OCI-LY3 (cell line): Measurements from ENCODE around the gene COP1.

Source experiments
- H2AFZ ChIP-seq: fragments of 200-600, 300-600 bp; shearing (Covaris generic); 2 replicates; pipeline ENCODE4 v1.6.0; 2014; ENCODE audit warnings: antibody characterized with exemption, low read depth, low read length
- H3K27ac ChIP-seq: fragments of 200-600, 300-600 bp; sonication (generic); 2 replicates; pipeline ENCODE4 v1.5.1; 2014; ENCODE audit warnings: mild to moderate bottlenecking, low read length, moderate library complexity, mixed read lengths
- H3K27me3 ChIP-seq: fragments of 200-600, 300-600 bp; sonication (generic); 2 replicates; pipeline ENCODE4 v1.6.1; 2014; ENCODE audit warnings: low read depth, low read length, mixed read lengths
- H3K36me3 ChIP-seq: fragments of 200-600, 300-600 bp; sonication (generic); replicated peaks from 2 replicates; pipeline ENCODE3; 2014; ENCODE audit warnings: low read depth, low read length, mixed read lengths
- H3K4me1 ChIP-seq: fragments of 300-600, 200-600 bp; sonication (generic); 2 replicates; pipeline ENCODE4 v1.6.1; 2014; ENCODE audit warnings: low read length, mixed read lengths
- H3K4me2 ChIP-seq: fragments of 200-600, 300-600 bp; sonication (generic); 2 replicates; pipeline ENCODE4 v1.6.1; 2014; ENCODE audit warnings: low read length, mixed read lengths
- H3K4me3 ChIP-seq: fragments of 300-600, 200-600 bp; sonication (generic); 2 replicates; pipeline ENCODE4 v1.5.1; 2014; ENCODE audit warnings: antibody characterized with exemption, mild to moderate bottlenecking, low read length, moderate library complexity
- H3K79me2 ChIP-seq: fragments of 300-600, 200-600 bp; shearing (Covaris generic); 2 replicates; pipeline ENCODE4 v1.6.1; 2014; ENCODE audit warnings: mild to moderate bottlenecking, low read length, mixed read lengths
- H3K9ac ChIP-seq: fragments of 300-600, 200-600 bp; shearing (Covaris generic); 2 replicates; pipeline ENCODE4 v1.6.0; 2014; ENCODE audit warnings: mild to moderate bottlenecking, low read length, moderate library complexity
- H3K9me3 ChIP-seq: fragments of 200-600, 300-600 bp; shearing (Covaris generic); 2 replicates; pipeline ENCODE4 v1.6.1; 2014; ENCODE audit warnings: low read length, mixed read lengths; ENCODE audit not compliant: insufficient read depth
- H4K20me1 ChIP-seq: fragments of 200-600, 300-600 bp; sonication (generic); 2 replicates; pipeline ENCODE4 v1.6.1; 2016; ENCODE audit warnings: low read length, mixed read lengths; ENCODE audit not compliant: insufficient read depth
- CTCF ChIP-seq: fragments of 200-600, 300-600 bp; sonication (generic); IDR thresholded peaks from 2 replicates; pipeline ENCODE4 v1.5.1; 2014; ENCODE audit warnings: antibody characterized with exemption, low read length, low read depth
- EZH2phosphoT487 ChIP-seq: fragments of 200-600 bp; shearing (Covaris generic); IDR thresholded peaks from 2 replicates; pipeline ENCODE4 v1.6.1; 2018; ENCODE audit warnings: antibody characterized with exemption, mixed run types, low read depth

The COP1 gene

GRCh38 chr1:176055398-176055797 is 151.7 kb downstream of the COP1 start:
- Histone ChIP-seq H3K9me3 (no peaks in the 10 kb centered on the region), H3K36me3 (no peaks in the 10 kb centered on the region), H2AFZ (no peak overlapping the region), H3K27me3 (no peaks in the 10 kb centered on the region), H3K79me2 (no peaks in the 10 kb centered on the region), H3K27ac (no peak overlapping the region), H3K4me3 (no peak overlapping the region), H3K4me2 (no peak overlapping the region), H3K9ac (no peak overlapping the region), H3K4me1 (no peaks in the 10 kb centered on the region), H4K20me1 (no peaks in the 10 kb centered on the region)
- TF ChIP-seq CTCF (no peak), EZH2phosphoT487 (no peak)

GRCh38 chr1:176051902-176052518 is 155.1 kb downstream of the COP1 start:
- Histone ChIP-seq H3K4me1 (no peaks in the 10 kb centered on the region), H3K27me3 (no peaks in the 10 kb centered on the region), H3K9me3 (no peaks in the 10 kb centered on the region), H4K20me1 (no peaks in the 10 kb centered on the region), H3K4me2 (no peak overlapping the region), H2AFZ (no peak overlapping the region), H3K4me3 (no peak overlapping the region), H3K27ac (no peak overlapping the region), H3K79me2 (no peaks in the 10 kb centered on the region), H3K36me3 (no peaks in the 10 kb centered on the region), H3K9ac (no peak overlapping the region)
- TF ChIP-seq EZH2phosphoT487, result no peak
- TF ChIP-seq CTCF, result no peak

GRCh38 chr1:176051402-176051801 is 155.7 kb downstream of the COP1 start:
- no peak overlapping the region for H3K4me2 ChIP-seq
- H3K4me1 ChIP-seq, result no peaks in the 10 kb centered on the region
- no peak overlapping the region for H2AFZ ChIP-seq

GRCh38 chr1:176049582-176049981 is 157.5 kb downstream of the COP1 start:
- Histone ChIP-seq H3K4me3 (no peak overlapping the region), H3K4me1 (no peaks in the 10 kb centered on the region), H3K9ac (no peak overlapping the region), H3K79me2 (no peaks in the 10 kb centered on the region), H3K4me2 (no peak overlapping the region), H3K36me3 (no peaks in the 10 kb centered on the region), H4K20me1 (no peaks in the 10 kb centered on the region), H3K27ac (no peak overlapping the region), H3K27me3 (no peaks in the 10 kb centered on the region), H3K9me3 (no peaks in the 10 kb centered on the region), H2AFZ (no peak overlapping the region)
- TF ChIP-seq CTCF (no peak), EZH2phosphoT487 (no peak)

More at GRCh38 chr1:176051402-176051801, 155.7 kb downstream of the COP1 start:
- H3K4me3 ChIP-seq, result no peak overlapping the region
- H3K79me2 ChIP-seq, result no peaks in the 10 kb centered on the region
- no peak overlapping the region for H3K9ac ChIP-seq
- H3K9me3 ChIP-seq, result no peaks in the 10 kb centered on the region
- TF ChIP-seq CTCF (no peak), EZH2phosphoT487 (no peak)
- no peaks in the 10 kb centered on the region for H3K27me3 ChIP-seq
- no peaks in the 10 kb centered on the region for H4K20me1 ChIP-seq
- H3K27ac ChIP-seq, result no peak overlapping the region
- no peaks in the 10 kb centered on the region for H3K36me3 ChIP-seq
